GM21526 (cell line): ENCODE data around the gene USP20.
"Not testable (repeated sequence)": the region's sequence is repeated elsewhere in the genome, so short reads cannot be mapped to it uniquely, and the experiment has no call there.

Experiments used
- ATAC-seq: cut with Tn5 transposase; IDR thresholded peaks from one replicate; pipeline ENCODE4 v1.9.1; 2021; ENCODE audit warnings: moderate library complexity; ENCODE audit not compliant: unreplicated experiment, low FRiP score

The USP20 gene

GRCh38 chr9:129835128-129835859 is at the start of gene USP20, which contains the start of gene C9orf78:
Gene USP20 (plus strand): TSS chr9:129835458. CDS start chr9:129852556, 17,098 bp downstream.
Gene C9orf78 (minus strand): TSS chr9:129835275. CDS start chr9:129835221, 54 bp downstream.
- peak; percentile 83 for ATAC-seq

GRCh38 chr9:129785866-129786265 is 49.4 kb upstream of the USP20 start:
- ATAC-seq, result no peak

DNA sequence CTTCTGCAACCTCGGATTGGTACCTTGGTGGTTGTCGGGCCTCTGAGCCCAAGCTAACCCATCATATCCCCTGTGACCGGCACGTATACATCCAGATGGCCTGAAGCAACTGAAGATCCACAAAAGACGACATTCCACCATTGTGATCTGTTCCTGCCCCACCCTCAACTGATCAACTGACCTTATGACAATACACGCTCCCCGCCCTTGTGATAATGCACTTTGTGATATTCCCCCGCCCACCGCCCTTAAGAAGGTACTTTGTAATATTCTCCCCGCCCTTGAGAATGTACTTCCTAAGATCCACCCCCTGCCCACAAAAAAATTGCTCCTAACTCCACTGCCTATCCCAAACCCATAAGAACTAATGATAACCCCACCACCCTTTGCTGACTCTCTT is 48.8 kb upstream of the USP20 start:
- ATAC-seq, result no peak

DNA sequence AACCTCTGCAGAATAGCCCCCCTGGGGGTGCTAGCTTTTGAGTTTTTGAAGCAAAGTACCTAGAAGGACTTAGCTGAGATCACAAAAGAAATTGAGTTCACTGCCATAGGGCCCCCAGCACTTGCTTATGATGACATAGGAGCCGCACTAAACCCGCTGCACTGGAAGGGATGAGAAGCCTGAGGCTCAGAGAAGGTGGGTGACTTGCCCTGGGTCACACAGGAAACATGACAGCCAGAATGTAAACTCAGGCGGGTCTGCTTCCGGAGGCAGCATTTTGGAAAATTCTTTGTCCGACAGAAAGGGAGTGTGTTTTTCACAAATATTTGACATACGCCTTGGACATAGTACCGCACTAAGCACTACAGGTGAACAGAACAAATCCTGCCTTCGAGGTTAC is 40.7 kb upstream of the USP20 start:
- ATAC-seq, result no peak

GRCh38 chr9:129796029-129796428 is 39.2 kb upstream of the USP20 start:
- not testable (repeated sequence) for ATAC-seq

DNA sequence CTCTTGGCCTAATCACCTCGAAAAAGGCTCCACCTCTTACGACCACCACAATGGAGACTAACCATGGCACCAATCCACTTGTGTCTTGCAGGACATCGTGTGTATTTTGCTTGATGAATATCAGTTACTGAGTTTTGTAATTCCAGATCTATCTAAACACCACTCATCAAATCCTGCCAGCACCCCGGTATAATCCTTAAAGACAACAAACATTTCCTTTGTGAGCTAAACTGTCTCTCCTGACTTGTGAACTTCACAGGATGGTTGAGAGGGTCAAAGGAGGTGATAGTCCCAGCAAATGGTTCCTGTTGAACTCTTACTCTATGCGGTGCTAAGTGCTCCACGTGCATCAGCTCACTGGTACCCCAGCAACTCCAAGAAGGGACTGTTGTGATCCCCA is 36.3 kb upstream of the USP20 start:
- ATAC-seq, result no peak

GRCh38 chr9:129801504-129801903 is 33.8 kb upstream of the USP20 start:
- ATAC-seq, result no peak

DNA sequence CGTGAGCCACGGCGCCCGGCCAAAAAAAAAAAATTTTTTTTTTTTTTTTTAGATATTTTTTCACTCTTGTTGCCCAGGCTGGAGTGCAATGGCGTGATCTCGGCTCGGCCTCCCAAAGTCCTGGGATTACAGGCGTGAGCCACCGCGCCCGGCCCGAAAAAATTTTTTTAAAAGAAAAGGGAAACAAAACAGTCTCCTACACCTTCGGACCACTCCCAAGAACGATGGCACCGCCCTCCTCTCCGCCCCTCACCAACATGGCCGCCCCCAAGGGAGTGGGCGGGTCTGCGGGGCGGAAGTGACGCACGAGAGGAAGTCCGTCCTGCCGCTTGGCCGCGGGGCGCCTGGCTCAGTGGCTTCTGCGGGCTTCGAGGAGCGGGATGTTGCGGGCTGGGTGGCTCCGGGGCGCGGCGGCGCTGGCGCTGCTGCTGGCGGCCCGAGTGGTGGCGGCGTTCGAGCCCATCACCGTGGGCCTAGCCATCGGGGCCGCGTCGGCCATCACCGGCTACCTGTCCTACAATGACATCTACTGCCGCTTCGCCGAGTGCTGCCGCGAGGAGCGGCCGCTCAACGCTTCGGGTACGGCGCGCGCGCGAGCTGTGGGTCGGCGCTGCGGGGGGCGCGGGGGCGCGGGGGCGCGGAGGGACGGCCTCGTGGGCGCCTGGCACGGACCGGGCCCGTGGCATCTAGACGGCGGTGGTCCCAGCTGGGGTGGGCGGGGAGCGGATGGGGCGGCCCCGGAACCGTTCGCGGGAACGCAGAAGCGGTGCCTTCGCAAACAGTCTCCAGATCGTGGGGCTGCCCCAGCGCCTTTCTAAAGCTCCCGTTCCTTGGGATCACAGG is 32.2 kb upstream of the USP20 start, which contains the start of gene TOR1B:
TOR1B (plus strand) TSS at position 352 of the 843 bp plus-strand sequence; CDS start at position 381, 29 bp downstream.
- peak; percentile 83 for ATAC-seq

- no peak for ATAC-seq
These were observed 31.6 kb upstream of the USP20 start for GRCh38 chr9:129803676-129804060.

DNA sequence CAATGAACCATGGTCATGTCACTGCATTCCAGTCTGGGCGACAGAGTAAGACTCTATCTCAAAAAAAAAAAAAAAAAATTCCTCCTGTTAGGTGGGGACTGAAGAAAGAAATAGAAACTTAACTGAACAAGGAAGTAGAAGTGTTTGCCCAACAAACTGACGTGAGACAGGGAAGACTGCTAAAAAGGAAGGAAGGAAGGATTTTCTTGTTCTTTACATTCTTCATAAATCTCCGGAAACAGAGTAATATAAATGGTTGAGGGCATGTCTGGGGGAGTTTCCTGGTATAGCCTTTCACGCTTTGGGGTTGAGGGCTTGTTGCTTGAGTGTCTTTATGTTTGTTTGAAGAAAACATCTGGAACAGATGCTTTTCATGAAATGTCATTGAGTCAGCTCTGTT is 29.2 kb upstream of the USP20 start:
- ATAC-seq, result no peak

GRCh38 chr9:129809346-129809745 is 25.9 kb upstream of the USP20 start:
- ATAC-seq, result no peak

- no peak for ATAC-seq
These were observed 25.1 kb upstream of the USP20 start for GRCh38 chr9:129810116-129810515.

DNA sequence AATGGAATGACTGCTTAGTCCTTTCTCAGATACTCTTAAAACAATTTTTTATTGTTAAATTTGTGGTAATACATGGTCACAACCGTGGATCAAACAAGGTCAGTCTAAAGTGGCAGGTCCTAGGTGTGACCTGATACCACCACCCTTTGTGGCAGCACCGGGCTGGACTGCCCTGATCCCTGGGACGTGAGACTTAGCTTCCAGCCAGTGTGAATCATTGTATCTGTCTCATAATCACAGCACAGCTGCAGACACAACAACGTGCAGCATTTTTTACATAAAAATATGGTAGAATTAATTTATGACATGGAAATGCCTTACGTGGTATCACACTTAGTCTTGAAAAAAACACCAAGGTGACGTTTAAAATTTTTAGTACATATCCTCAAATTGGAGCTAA is 24.5 kb upstream of the USP20 start:
- no peak for ATAC-seq

GRCh38 chr9:129811967-129812363 is 23.3 kb upstream of the USP20 start:
- no peak for ATAC-seq

DNA sequence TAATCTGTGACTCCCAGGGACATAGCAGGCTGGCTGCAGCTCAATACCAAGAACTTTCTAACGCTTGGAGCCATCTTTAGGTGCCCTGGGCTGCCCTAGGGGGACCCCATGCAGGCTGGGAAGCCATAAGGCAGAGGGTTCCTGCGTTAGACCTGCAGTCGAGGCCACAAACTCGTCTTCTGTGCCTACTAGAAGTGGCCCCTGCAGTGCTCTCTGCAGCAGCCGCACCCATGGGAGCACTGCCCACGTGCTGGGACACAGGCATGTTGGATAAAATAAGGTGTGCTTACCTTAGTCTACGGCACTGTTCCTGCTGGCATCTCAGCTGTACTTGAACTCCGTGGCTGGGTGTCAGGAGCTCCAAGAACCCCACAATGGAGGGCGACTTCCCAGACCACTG is 22.9 kb upstream of the USP20 start:
- no peak for ATAC-seq

DNA sequence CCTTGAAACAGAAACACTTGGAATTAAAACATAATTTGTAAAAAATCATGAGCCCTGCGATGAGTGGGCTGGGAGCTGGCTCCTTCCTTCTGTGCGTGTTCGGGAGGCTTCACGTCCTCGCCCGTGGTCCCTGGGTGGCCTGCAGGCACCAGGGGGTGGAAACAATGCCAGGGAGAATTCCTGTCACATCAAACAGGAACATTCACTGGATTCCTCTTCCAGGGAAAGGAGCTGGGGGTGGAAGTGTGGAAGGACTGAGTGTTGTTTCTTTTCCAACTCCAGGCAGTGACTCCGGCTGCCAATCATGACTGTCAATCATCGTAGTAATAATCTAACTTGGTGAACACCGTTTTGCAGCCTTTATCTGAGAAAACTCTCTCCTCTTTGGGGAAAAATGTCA is 21.6 kb upstream of the USP20 start:
- no peak for ATAC-seq

- ATAC-seq, result no peak
These were observed 20.6 kb upstream of the USP20 start for GRCh38 chr9:129814432-129815223.

GRCh38 chr9:129815278-129815677 is 20.0 kb upstream of the USP20 start:
- no peak for ATAC-seq

DNA sequence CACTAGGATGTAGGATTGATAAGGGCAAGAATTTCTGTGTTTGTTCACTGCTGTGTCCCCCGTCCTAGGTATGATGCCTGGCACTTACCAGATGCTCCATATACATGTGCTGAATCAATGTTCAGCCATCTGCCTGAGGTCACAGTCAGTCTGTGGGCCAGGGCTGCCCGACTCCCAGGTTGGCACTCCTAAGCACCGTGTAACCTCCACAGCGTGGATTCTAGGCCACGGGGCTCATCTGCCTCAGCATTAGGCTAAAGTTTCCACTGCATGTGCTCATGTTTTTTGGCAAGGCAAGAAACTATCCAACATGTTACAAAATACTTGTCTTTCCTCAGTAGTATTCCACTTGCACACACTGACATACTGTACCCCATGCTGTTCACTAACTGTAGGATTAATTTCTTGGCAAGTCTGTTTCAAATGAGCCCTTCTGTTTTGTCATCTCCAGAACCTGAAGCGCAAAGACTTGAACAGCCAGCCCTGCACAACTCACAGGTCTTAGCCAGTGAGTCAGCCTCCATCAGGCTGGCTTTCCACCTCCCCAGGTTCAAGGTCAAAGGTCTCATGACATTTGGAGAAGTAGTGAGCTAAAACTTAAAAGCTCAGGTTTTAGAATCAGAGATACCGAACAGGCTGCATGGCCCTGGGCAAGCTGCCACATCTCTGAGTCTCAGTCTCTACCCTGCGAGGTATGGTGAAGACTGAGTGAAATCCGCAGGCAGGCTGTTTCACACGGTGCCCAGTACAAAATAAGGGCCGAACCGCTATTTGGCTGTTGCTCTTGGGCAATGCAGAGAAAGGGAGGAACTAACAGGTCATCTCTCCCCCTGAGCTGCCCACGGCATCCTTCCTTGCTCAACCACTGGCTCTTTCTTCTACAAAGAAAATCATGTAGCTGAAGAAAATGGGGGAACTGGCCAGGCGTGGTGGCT is 18.5 kb upstream of the USP20 start:
- ATAC-seq, result no peak
